Mesothelial cell of epicardium (in vitro differentiated cells): ENCODE data around the gene MCUR1. TPM values are rescaled to one million over a fixed set of nuclear protein-coding genes. Genes with fewer than 3 reads are reported as not detected.

ENCODE experiments used
- DNase-seq, 2 experiments: peaks; one replicate each; pipeline ENCODE4 v3.0.0; 2021; ENCODE audit warnings: low spot score in 2 of 2; ENCODE audit not compliant: unreplicated experiment in 2 of 2
- H3K27ac Mint-ChIP-seq: 2 replicates; pipeline ENCODE4 v1.8.0; 2021; ENCODE audit warnings: mixed read lengths
- H3K27me3 Mint-ChIP-seq: 2 replicates; pipeline ENCODE4 v1.8.0; 2021; ENCODE audit warnings: low read depth, mixed read lengths
- H3K36me3 Mint-ChIP-seq: 2 replicates; pipeline ENCODE4 v1.8.0; 2021; ENCODE audit warnings: mixed read lengths
- H3K4me1 Mint-ChIP-seq: 2 replicates; pipeline ENCODE4 v1.8.0; 2021; ENCODE audit warnings: mixed read lengths
- H3K4me3 Mint-ChIP-seq: 2 replicates; pipeline ENCODE4 v1.8.0; 2021; ENCODE audit warnings: mild to moderate bottlenecking, moderate library complexity, mixed read lengths
- H3K9me3 Mint-ChIP-seq: 2 replicates; pipeline ENCODE4 v1.8.0; 2021; ENCODE audit warnings: mixed read lengths
- total RNA-seq: library from RNA; stranded (reverse); gene quantifications from 3 replicates; pipeline ENCODE4 v1.2.1, GENCODE V29; 2021
- TF ChIP-seq, protein P1 (sequence below): fragments of 200-600 bp; sonication (generic); IDR thresholded peaks from one replicate; pipeline ENCODE4 v1.5.0; 2021; ENCODE audit warnings: antibody characterized with exemption; ENCODE audit not compliant: unreplicated experiment

The MCUR1 gene
- total RNA-seq, 1 donor from 2014 or later, result 21.7 TPM

DNA sequence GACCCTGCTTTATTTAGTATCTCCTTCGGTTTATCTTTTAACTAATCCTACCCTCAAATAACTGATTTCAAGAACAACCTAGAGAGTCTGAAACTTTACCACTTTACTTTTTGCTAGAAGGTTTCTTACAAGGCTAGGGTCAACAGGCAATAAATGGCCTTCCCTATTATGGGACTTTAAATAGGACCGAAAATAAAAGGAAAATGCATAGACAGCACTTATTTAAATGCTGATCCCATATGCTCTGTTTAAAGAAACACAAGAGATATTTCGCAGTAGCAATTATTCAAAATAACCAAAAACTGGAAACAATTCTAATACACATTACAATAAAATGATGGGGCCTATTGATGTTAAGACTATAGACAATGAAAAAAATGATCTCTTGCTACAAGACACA lies 13.7 kb downstream of the MCUR1 start:
- Mint-ChIP-seq H3K9me3 (no peaks in the 10 kb centered on the region), H3K4me1 (peaks cover 7% of the 10 kb centered on the region), H3K36me3 (peaks cover 27% of the 10 kb centered on the region), H3K27me3 (no peaks in the 10 kb centered on the region), H3K4me3 (no peak overlapping the region), H3K27ac (no peak overlapping the region)
- TF ChIP-seq, protein P1, sequence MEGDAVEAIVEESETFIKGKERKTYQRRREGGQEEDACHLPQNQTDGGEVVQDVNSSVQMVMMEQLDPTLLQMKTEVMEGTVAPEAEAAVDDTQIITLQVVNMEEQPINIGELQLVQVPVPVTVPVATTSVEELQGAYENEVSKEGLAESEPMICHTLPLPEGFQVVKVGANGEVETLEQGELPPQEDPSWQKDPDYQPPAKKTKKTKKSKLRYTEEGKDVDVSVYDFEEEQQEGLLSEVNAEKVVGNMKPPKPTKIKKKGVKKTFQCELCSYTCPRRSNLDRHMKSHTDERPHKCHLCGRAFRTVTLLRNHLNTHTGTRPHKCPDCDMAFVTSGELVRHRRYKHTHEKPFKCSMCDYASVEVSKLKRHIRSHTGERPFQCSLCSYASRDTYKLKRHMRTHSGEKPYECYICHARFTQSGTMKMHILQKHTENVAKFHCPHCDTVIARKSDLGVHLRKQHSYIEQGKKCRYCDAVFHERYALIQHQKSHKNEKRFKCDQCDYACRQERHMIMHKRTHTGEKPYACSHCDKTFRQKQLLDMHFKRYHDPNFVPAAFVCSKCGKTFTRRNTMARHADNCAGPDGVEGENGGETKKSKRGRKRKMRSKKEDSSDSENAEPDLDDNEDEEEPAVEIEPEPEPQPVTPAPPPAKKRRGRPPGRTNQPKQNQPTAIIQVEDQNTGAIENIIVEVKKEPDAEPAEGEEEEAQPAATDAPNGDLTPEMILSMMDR, result no peak
- DNase-seq, result no peak

DNA sequence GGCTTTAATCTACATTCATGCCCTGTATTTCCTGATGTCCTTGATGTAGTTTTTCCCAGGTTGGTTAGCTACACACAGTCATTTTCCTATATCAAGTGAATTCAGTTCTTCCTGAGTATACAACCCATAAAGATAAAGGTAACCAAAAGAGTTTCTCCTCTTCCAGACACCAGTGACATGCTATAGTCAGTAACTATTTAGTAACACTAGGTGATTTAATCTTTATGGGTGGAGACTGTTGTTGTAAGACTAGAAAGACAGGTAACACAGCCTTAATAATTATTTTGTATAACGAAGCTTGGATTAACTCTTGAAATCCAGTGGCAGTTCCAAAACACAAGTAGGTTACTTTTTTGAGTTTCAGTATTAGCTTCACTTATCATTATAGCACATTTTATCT lies 17.6 kb downstream of the MCUR1 start:
- H3K4me3 Mint-ChIP-seq, result no peak overlapping the region
- peaks cover 20% of the 10 kb centered on the region for H3K36me3 Mint-ChIP-seq
- no peak for DNase-seq
- H3K9me3 Mint-ChIP-seq, result no peaks in the 10 kb centered on the region
- peaks cover 7% of the 10 kb centered on the region for H3K4me1 Mint-ChIP-seq
- TF ChIP-seq, protein P1, result no peak
- peak overlapping the region; percentile 81 for H3K27ac Mint-ChIP-seq
- H3K27me3 Mint-ChIP-seq, result no peaks in the 10 kb centered on the region

DNA sequence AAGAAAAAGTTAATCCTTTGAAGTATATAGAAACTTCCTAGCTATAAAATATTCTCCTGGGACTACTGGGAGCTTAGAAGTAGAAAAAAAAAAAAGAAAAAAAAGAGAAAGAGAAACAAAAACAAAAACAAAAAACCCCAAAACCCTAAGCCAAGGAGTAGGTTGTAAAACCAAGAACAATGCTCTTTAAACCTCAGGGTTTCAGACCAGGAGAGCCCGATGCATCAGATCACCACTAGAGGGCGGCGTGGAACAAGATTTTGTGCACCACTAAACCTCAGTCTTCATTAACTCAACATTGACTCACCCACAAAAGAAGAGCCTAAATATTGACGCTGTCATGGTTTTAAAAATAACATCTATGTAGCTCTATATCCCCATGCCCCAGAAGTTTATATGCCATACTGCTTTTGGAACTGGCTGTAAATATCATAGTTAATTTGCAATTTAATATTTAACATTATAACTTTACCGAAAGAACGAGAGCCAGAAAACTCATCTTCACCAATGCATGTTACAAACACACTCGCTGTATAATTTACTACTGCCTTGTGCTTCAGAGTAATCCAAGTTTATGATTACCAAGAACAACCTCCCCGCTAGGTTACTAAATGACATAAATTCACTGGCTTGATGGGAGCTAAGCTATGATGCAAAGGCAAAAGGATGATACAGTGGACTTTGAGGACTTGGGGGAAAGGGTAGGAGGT lies 19.2 kb downstream of the MCUR1 start:
- peak overlapping the region; percentile 3 for H3K27ac Mint-ChIP-seq
- TF ChIP-seq, protein P1, result peak; percentile 91

DNA sequence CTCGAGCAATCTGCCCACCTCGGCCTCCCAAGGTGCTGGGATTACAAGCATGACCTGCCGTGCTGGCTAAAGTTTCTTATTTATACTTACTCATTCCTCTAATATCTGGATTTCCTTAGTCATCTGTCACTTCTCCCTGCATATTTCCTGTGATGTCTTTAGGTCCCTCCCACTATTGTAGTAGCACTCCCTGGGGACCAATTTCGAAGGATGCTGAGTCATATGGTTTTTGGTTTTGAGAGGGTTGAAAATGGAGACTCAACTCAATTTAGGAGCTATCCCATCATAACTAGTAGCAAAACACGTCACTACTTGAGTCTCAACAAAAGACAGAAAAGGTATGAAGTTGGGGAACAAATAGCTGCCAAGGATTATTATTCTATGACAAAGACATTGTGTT lies 20.2 kb downstream of the MCUR1 start:
- H3K4me3 Mint-ChIP-seq, result no peak overlapping the region
- TF ChIP-seq, protein P1, result no peak
- peaks cover 22% of the 10 kb centered on the region for H3K36me3 Mint-ChIP-seq
- H3K4me1 Mint-ChIP-seq, result peaks cover 7% of the 10 kb centered on the region
- no peaks in the 10 kb centered on the region for H3K27me3 Mint-ChIP-seq
- H3K27ac Mint-ChIP-seq, result no peak overlapping the region
- H3K9me3 Mint-ChIP-seq, result no peaks in the 10 kb centered on the region
- DNase-seq, result no peak

More for the DNA sequence above, 19.2 kb downstream of the MCUR1 start:
- Mint-ChIP-seq H3K27me3 (no peaks in the 10 kb centered on the region), H3K4me3 (no peak overlapping the region), H3K9me3 (no peaks in the 10 kb centered on the region), H3K4me1 (peaks cover 7% of the 10 kb centered on the region), H3K36me3 (peaks cover 15% of the 10 kb centered on the region)
- DNase-seq, result peak; percentile 47 to 82

DNA sequence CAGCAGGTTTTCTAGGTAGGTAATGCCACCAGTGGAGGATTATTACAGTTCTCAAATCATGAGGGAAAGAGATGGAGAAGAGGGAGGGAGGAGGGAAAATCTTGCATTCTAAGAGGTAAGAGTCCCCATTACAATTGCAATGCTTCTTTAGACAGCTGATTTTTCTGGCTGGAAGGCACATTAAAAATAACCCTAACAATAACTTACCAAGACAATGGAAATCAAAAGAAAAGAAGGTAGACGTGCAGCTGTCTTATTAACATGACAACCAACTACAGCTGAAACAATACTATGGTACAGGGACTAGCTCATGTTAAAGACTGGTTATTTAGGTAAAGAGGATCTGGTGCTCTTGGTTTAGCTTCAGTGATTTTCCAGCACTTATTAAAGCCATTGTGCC lies 24.6 kb downstream of the MCUR1 start:
- no peak for DNase-seq
- Mint-ChIP-seq H3K4me3 (no peak overlapping the region), H3K4me1 (peaks cover 9% of the 10 kb centered on the region), H3K27me3 (no peaks in the 10 kb centered on the region), H3K9me3 (no peaks in the 10 kb centered on the region), H3K36me3 (peaks cover 21% of the 10 kb centered on the region), H3K27ac (no peak overlapping the region)
- TF ChIP-seq, protein P1, result no peak

DNA sequence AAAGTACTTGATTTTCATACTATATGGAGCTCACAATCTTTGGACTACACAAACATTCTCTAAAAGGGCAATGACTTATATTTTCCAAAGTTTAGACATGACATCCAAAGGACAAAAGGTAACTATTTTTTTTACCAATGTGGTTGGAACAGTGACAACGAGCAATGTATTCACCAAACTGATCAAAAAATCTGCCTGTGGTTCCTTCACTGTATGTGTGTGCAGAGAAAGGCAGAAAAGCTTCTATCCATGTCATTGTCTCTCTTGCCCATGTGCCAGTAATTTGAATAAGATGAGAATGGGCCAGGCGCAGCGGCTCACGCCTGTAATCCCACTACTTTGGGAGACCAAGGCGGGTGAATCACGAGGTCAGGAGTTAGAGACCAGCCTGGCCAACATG lies 25.5 kb downstream of the MCUR1 start:
- DNase-seq, result no peak
- Mint-ChIP-seq H3K4me1 (peaks cover 9% of the 10 kb centered on the region), H3K27me3 (no peaks in the 10 kb centered on the region), H3K4me3 (no peak overlapping the region), H3K27ac (no peak overlapping the region), H3K9me3 (no peaks in the 10 kb centered on the region), H3K36me3 (peaks cover 22% of the 10 kb centered on the region)
- TF ChIP-seq, protein P1, result no peak
